Epithelial cell of esophagus (primary cell): ENCODE data around the gene FOXB2.

Experiments used
- DNase-seq: peaks from one replicate; pipeline ENCODE4 v3.0.0; 2010; ENCODE audit warnings: low read depth
- H3K4me3 ChIP-seq: 2 replicates; pipeline ENCODE4 v1.5.1; 2011; ENCODE audit warnings: mild to moderate bottlenecking, low read length, control low read depth
- CTCF ChIP-seq: IDR thresholded peaks from 2 replicates; pipeline ENCODE4 v1.5.1; 2011; ENCODE audit warnings: low read depth, mild to moderate bottlenecking, low read length, control low read depth, inconsistent platforms; ENCODE audit not compliant: insufficient read depth; ENCODE audit errors: missing control alignments

FOXB2 gene

DNA sequence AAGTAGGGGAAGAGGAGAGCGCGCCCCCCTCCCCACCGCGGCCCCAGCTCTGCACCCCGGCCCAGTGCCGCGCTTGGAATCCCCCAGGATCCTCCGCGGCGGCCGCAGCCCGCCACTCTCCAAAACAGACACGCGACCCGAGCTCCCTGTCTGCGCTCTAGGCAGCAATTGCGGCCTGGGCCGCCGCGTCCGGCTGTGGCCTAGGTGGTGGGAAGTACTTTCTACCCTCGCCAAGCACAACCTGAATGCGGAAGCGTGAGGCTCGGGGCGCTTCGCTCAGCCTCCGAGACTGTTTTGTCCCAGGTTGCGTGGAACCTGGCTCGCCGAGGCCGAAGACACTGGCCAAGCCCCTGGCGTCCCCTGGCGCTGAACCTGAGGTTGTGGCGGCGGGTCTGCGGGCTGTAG lies 3.3 kb upstream of the FOXB2 start:
- no peak for DNase-seq

GRCh38 chr9:77016526-77017504 lies 2.6 kb upstream of the FOXB2 start:
- TF ChIP-seq CTCF: no peak
- H3K4me3 ChIP-seq: no peak overlapping the region
- DNase-seq: no peak

More for the DNA sequence above, 3.3 kb upstream of the FOXB2 start:
- no peak overlapping the region for H3K4me3 ChIP-seq
- TF ChIP-seq CTCF: no peak

DNA sequence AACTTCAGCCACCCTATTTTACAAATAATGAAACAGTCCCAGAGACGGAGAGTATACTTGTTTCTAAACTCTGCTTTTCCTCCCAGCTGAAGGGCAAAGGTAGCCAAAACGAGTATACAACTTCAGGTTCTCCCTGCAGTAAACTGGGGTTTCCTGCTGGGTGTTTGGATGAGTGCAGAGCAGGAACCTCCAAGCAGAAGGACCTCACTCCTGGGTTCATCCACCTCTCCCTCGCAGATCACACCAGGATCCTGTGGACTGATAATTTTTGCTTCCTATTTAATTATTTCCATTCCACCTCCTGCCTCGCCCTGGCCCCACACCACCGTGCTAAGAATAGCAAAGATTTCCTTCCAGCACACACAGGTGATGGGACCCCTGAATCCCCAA lies 2.0 kb upstream of the FOXB2 start:
- H3K4me3 ChIP-seq: no peak overlapping the region
- DNase-seq: no peak
- no peak for TF ChIP-seq CTCF

GRCh38 chr9:77018058-77018968 lies 1.1 kb upstream of the FOXB2 start:
- H3K4me3 ChIP-seq: no peak overlapping the region

DNA sequence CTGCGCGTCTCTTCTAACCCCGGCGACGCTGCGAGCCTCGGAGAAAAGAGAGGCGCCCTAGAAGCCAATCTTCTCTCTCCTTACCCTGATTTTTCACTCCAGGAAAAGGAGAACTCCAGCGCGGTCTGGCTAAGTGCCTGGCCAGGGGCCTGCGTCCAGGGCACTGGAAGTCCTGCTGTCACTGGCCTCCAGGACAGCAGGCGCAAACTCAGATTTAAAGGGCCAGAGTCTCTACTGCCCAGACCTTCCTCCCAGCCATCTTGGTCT lies 553 bp upstream of the FOXB2 start:
- no peak for DNase-seq
- no peak overlapping the region for H3K4me3 ChIP-seq
- TF ChIP-seq CTCF: no peak

More at GRCh38 chr9:77018058-77018968, 1.1 kb upstream of the FOXB2 start:
- no peak for TF ChIP-seq CTCF
- DNase-seq: no peak

DNA sequence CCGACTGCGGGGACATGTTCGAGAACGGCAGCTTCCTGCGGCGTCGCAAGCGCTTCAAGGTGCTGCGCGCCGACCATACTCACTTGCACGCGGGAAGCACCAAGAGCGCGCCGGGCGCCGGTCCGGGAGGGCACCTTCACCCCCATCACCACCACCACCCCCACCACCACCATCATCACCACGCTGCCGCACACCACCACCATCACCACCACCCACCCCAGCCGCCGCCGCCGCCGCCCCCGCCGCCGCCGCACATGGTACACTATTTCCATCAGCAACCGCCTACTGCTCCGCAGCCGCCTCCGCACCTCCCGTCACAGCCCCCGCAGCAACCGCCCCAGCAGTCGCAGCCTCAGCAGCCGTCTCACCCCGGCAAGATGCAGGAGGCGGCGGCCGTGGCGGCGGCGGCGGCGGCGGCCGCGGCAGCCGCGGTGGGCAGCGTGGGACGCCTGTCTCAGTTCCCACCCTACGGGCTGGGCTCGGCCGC lies 514 bp downstream of the FOXB2 start:
- DNase-seq: no peak
- no peak overlapping the region for H3K4me3 ChIP-seq

More for the DNA sequence above, 514 bp downstream of the FOXB2 start:
- no peak for TF ChIP-seq CTCF
